Inflammatory macrophage treated with lipopolysaccharide for 1 hour (primary cell): Measurements from ENCODE around the gene PRXL2B.
"Not testable (repeated sequence)": the region's sequence is repeated elsewhere in the genome, so short reads cannot be mapped to it uniquely, and the experiment has no call there.

ENCODE experiments used
- DNase-seq, 2 donors: peaks; one replicate each; pipeline ENCODE4 v3.0.0-alpha.2; 2020 to 2022

PRXL2B gene, protein sequence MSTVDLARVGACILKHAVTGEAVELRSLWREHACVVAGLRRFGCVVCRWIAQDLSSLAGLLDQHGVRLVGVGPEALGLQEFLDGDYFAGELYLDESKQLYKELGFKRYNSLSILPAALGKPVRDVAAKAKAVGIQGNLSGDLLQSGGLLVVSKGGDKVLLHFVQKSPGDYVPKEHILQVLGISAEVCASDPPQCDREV

DNA sequence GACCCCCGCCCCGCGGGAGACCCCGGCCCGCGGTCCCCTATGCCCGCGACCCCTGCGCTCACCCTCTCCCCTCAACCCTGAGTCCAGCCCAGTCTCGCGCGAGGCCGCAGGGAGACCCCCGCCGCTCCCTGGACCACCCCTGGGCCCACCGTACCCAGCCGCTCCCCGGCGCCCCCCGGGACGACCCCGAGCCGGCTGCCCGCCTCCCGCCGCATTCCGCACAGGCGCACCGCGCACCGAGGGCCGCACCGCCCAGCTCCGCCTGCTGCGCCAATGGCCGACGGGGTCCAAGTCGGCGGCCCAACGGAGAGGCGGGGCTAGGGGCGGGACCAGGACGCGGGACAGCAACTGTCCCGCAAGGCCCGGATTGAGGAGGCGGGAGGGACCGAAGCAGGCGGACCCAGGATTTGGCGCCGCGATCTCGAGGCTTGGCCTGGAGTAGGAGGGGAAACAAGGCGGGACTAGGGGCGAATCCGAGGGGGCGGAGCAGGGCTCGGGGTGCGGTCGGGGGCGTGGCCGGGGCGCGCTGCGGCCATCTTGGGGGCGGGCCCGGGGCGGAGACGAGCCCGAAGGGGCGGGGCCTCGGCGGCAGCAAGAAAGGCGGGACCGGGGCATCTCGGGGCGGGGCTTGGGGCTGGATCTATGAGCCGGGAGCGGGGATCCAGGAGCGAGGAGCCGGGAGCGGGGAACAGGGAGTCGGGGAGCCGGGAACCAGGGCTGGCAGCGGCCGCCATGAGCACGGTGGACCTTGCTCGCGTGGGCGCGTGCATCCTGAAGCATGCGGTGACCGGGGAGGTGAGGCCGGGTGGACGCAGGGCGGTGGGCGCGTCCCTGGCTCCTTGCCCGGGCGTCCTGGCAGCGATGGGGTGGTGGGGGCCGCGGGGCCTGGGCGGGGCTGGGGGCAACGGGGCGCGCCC lies at the start of gene PRXL2B:
TSS of gene PRXL2B (plus strand) at position 624 of the 917 bp plus-strand sequence. CDS start at position 733, 109 bp downstream.
- DNase-seq: peak; percentile 98 to 99

DNA sequence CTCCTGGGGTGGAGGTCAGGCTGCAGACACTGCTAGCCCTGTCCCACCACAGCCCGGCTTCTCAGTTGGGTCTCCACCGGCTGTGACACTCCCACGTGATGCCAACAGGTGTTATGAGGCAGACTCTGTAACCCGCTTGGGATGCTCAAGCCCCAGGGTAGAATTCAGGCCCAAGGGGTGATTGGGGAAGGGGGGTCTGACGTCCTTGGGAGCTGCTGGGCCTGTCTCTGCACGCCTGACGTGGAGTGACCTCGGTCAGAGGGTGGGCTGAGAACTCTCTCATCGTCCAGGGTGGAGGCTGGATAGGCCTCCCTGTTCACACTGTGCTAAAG lies 48.8 kb upstream of the PRXL2B start:
- DNase-seq: no peak

DNA sequence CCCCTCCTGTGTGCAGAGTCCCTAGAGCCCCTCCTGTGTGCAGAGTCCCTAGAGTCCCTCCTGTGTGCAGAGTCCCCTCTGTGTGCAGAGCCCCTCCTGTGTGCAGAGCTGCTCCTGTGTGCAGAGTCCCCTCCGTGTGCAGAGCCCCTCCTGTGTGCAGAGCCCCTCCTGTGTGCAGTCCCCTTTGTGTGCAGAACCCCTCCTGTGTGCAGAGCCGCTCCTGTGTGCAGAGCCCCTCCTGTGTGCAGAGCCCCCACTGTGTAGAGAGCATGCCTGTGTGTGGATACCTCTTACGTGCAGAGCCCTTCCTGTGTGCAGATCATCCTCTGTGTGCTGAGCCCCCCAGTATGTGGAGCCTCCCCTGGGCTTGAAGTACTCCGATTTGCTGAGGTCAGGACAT lies 48.2 kb upstream of the PRXL2B start:
- DNase-seq: no peak

DNA sequence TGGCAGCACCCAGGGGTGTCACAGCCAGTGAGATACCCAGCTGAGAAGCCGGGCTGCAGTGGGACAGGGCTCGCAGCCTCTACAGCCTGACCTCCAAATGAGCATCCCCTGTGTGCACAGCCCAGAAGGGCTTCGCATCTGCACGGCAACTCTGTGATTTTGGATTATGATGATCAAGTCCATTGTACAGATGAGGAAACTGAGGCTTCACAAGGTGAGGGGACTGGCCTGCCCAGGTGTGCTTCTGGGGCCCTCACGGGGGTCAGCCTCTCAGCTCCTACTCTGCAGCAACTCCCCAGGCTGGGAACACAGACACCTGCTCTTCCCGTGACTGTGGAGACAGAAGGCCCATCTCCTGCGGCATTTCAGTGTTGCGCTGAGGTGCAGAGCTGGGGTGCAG lies 47.7 kb upstream of the PRXL2B start:
- DNase-seq: no peak

DNA sequence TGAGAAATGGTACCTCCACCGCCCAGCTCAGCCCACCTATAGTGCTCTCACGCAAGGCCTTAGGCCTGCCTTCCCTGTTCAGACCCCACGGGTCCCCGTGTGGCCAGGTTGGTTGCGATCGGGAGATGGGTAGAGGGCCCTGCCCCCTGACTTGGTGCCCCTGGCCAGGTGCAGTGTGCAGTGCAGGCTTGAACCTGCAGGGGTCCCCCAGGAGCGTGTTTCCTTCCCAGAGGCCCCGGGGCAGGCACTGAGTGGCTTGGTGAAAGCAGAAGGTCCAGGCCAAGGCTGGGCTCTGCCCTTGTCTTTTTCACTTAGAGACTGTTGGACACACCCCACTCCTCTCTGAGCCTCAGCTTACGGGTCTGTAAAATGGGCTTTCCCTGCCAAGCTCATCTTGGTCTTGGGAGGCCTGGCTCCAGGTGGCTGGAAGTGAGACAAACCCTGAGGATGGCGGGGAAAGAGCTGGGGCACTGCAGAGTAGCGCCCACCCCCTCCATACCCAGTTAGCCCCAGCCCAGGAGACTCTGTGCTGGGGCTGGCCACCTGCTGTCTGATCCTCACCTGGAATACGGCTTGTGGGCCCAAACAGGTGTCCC lies 47.2 kb upstream of the PRXL2B start:
- no peak for DNase-seq

DNA sequence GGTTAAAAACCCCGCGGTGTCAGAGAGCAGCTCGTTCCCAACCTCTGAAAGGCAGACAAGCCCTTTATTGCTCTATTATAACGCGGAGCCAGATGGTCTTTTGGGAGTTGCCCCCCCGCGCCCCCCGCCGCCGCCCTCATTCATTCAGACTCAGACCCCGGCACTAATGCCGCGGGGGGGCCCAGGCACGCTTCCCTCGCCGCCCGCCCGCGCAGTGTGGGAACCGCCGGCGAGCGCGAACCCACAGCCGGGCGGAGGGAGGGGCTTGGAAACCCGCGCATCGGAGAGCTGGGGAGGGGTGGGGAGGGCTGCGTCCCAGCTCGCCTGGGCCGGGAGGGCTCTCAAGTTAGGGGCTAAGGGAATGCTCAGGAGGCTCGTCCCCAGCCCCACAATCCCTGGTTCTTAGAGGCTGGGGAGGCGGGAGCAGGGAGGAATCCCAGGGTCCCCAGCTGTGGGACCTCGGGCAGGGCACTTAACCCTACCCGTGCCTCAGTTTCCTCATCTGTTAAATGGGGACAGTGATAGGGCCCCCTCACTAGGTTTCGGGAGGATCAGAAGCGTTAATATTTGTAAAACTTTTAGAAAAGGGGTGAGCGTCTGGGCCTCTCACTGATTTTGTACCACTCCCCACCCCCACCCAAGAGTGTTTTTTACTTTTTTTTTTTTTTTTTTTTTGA lies 45.6 kb upstream of the PRXL2B start:
- DNase-seq: no peak

DNA sequence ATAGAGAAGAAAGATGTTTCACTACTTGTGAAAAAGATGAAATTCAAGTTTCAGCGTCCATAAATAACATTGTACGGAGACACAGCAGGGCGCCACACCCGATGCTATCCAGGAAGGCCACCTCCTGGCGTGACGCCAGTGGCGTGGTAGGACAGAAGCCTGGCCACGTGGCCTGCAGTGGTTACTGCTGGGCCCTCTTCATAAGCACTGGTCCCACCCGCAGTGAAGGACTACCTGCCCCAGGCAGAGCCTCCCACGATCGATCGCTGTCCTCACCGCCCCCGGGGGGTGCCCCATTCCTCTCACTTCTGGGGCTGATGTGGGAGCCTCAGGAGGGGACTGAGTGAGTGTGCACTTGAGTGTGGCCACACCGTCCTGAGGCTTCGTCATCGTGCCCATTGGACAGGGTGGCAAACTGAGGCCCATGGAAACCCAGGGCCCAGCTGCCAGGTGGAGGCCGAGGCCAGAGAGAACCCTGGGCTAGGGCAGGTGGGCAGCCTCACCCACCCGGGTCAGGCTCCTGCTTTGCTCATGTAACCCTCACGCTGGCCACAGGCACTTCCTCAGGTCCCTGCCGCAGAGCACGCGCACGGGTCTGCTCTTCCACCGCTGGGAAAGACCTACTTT lies 44.8 kb upstream of the PRXL2B start:
- no peak for DNase-seq

DNA sequence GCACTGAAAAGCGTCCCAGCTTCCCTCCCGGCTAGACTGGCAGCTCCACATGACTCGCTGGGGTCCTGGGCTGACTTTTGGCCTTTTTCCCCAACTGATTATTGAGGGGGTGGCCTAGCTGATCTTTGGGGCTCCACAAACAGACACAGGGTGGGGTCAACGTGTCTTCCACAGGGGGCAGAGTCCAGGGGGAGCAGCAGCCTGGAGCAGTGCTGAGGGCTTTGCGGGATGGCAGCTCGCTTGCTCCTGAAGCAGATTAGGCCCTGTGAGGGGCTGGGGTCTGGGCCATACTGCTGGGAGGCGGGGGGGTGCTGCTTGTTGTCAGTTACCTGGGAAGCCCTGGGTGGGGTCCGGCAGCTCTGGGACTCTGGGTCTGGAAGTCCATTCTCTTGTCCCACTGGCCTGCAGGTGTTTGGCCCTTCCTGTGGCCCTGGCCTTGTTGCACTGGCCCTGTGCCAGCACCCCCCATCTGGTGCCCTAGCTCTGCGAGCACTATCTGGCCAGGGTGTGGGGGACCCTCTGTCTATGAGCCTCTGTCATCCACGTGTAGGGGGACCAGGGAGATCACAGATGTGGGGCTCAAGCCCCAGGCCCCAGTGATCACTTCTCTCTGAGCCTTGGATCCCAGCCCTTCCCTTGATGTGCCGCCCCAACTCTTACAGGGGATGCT lies 44.2 kb upstream of the PRXL2B start:
- no peak for DNase-seq

DNA sequence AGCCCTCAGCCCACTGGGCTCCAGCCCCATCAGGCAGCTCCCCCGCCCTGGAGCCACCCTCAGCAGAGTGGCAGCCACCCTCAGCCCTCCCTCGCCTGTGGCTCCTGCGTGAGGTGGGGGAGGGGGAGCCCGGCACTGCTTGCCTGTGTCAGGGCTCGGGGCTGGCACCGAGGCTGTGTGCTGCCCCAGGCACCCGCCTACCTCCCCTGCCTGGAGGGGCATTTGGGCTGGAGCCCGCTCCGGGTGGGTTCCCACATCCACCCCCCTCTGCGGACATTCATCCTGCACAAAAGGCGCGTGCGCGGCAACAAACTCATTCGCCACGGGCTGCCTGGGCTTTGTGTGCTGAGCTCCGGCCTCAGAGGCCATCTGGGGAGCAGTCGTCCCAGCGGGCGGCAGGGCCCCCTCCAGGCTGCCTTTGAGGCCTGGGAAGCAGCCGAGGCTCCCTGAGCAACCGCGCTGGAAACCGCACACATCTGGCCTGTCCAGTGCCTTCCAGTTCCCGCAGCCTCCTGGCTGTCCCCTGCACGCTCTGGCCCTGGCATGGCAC lies 43.0 kb upstream of the PRXL2B start:
- no peak for DNase-seq

DNA sequence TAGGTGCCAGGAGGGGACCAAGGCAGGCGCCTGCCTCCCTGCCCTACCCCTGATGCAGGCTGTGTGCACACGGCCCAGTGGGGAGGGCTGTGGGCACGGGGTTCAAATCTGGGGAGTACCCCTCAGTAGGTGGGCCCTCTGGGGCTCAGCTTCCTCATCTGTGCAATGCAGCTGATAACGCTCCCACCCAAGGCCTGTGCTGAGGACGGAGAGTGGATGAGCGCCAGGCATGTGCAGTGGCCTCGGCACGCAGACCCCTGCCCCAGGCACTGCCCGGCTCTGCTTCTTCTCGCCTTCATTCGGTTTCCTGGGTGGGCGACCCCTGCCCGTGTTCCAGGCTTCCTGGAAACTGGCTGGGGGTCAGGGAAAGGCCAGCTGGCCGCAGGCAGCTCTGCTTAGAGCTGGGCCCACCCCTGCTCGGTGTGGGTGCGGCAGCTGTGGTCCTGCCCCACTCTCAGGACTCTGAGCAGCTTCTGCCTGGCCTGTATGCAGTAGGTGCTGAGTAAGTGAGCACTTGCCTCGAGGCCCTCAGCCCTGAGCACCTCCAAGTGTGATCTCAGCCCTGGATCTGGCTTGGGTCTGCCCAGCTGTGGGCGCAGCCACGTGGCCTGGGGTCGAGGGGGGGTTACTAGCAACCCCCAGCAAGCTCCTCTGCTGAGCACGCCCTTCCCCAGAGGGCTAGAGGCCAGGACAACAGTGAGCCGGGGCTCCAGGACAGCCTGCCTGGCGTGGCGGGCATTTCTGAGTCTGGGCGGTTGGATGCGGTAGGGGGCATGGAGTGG lies 42.3 kb upstream of the PRXL2B start:
- no peak for DNase-seq

DNA sequence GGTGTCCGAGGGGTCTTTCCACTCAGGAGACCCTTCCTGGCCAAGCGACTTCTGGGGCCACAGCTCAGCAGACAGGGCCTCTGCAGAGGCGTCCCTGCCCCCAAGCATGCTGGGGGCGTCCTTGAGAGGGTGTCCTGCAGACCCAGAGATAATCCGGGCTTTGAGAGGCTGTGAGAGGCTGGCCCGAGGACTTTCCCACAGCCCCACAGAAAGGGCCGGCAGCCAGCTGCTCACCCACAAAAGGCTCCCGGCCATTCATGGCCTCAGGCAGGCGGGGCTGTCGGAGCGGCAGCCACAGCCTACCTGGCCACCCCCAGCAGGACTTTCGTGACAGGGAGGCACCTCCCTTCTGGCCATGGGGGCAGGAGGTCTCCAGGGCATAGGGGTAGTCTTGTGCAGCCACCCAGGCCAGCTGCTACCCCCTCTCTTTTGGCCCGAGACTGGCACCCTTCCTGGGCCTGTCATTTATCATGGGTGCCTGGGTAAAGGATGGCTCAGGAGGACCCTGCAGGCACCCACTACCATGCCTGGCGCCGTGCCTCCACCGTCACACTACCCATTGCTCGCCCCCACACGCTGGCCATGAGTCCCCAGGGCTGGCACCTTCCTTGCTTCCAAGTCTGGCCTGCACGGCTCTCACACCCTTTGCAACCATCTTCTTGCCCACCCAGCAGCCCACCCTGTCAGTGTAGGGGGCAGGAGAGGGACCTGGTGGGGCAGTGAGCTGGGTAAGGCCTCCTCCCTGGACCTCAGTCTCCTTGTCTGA lies 41.5 kb upstream of the PRXL2B start:
- no peak for DNase-seq

DNA sequence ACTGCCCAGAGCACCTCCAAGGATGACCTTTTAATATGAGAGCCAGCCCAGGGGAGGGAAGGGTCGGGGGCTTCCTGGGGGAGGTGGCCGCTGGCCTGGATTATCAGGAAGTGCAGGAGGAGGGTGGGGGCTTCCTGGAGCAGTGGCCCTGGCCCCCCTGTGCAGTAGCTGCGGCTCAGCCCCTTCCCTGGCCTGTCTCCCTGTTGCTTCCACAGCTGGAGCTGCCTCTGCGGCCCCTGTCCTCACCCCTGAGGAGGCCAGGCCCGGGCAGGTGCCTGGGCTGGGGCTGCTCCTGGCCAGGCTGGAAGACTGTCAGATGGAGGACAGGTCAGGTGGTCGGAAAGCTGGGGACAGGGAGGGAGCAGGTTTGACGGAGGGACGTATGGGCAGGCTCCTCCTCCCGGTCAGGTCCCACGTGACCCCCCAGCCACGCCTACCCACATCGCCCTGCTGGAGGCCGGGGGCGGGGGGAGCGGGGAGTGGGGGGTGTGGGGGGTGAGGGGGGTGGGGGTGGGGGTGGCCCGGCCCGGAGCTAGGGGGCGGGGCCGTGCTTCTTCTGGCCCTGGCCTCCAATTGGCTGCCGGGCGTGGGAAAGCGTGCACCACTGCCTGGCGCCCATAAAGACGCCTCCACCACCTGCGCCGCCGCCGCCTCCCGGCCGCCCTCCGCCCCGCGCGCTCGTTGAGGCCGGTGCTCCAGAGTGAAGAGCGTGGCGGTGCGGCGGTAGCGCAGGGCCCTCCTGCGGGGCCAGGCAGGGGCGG lies 40.6 kb upstream of the PRXL2B start:
- DNase-seq: peak; percentile 61 to 62

DNA sequence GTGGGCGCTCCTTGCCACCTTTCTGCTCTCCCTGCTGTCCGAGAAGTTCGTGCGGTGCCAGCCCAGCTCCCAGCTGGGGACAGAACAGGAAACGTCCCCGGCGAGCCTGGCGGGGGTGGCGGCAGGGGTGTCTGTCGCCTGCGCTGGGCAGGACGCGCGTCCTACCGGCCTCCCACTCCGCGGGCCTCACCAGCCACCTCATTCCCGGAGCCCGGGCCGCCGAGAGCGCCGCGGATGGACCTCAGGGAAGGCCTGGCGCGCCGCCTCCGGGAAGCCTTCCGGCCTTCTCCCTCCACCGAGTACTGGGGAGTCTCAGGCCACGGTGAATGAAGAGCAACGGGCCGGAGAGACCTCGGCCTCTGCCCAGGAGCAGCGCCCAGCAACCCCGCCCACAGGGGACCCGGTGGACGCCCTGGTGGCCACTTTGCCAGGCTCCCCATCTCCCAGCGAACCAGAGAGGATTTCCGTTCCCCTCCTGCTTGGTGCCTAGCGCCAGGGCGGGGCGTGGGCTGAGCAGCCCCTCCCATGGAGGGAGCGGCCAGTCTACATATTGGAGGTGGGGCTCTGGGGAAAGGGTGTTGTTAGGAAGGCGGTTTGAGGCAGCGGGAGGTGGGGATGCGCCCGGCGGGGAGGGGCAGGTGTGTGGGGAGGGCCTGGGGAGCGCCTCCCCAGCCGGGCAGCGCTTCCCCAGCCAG lies 39.9 kb upstream of the PRXL2B start:
- DNase-seq: peak; percentile 69 to 88

DNA sequence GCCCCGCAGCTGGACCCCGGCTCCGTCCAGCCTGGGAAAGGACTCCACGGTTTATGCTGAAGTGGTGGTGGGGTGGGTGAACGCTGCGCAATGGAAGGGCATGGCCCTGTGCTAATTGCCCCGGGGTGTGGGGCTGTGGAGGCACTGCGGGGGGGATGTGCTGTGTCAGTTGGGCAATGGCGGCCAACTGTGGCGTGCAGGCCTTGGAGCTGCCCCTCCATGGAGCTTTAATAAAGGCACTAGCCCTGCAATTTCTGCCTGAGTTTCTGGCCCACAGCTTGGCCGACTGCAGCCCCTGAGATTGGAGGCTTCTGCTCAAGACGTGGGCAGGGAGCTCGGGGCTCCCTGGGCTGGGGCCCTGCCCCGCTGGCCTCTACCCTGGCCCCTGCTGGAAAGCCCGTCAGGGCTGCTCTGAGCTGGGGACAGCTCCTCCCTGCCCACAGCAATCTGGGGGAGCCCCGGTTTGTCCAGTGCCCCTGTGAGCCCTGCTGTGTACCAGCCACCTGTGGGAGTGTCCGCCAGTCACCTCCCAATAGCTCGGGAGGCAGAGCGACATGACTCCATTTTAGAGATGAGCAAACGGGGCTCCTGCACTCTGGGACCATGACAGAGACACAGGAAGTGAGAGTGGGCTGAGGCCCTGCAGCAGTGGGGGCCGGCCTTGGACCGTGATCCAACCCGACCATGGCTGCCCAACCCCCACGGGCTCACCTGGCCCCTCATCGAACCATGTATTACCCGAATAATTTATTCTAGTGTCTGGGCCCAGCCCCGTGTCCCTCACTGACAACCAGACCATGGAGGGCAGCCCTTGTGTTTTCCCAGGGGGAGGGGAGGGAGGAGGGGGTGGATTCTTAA lies 39.1 kb upstream of the PRXL2B start:
- peak; percentile 18 to 78 for DNase-seq

DNA sequence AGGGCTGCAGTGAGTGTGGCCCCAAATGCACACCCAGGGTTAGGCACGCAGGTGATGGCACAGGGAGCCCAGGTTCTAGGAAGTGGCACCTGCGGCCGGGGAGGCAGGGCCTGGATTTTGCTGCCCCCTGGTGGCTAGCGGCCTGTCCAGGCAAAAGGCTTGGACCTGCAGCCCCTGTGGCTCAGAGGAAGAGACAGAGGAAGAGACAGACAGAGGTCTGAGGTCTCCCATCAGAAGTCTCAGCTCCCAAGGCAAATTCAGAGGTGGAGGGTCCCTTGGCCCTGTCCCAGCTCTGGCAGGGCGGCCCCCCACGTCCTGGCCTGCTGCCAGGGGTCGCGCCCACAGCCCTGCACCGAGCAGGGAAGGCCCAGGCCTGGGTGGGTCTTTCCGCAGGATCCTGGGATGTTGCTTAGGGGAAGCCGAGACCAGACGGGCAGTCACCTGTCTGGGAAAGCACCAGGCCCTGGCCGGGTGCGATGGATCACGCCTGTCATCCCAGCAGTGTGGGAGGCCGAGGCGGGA lies 38.4 kb upstream of the PRXL2B start:
- peak; percentile 73 to 89 for DNase-seq

DNA sequence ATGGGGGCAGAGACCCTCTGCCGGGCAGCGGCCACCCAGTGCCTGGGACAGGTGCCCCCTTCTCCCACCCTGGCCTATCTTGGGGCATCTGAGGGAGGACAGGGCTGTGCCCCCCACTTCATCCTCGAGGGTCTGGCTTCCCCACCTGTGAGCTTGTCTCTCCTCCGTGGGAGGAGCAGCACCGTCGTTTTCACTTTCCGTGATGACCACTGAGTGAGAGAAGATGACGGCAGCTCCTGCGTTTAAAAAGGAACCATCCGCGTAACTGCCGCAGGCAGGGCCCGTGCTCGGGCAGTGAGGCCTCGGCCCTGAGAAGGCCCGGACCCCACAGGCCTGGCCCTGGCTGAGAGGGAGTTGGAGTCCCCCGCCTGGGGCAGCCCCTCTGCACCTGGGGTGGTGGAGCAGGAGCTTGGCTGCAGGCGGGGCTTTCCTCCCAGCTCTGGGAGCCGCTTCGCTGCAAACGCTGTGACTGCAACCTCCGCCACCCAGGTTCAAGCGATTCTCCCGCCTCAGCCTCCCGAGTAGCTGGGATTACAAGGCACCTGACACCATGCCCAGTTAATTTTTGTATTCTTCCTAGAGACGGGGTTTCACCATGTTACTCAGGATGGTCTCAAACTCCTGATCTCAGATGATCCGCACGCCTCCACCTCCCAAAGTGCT lies 37.1 kb upstream of the PRXL2B start:
- DNase-seq: not testable (repeated sequence)

DNA sequence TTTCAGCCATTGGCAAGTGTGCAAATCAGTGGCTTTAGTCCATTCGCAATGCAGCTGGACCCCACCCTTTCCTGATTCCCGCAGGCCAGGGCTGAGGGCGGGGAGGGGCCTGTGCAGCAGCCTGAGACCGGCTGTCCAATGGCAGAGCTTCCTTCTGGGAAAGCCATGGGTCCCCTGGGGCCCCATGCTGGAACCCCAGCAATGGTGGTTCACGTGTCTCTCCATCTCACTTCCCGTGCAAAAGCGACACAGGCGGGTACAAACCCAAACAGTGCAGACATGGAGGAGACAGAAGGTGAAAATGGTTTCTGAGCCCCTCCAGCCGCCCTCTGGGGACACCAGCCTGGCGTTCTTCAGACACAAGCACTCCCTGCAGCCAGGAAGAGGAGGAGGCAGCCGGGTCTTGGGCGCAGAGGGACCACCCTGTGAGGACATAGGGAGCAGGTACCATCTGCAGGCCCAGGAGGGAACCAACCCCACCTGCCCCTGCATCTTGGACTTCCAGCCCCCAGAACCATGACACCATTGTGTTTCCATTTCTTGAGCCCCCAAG lies 36.2 kb upstream of the PRXL2B start:
- DNase-seq: not testable (repeated sequence)
